GM12875 (cell line): ENCODE data around the gene RRM1.
"Not testable (repeated sequence)": the region's sequence is repeated elsewhere in the genome, so short reads cannot be mapped to it uniquely, and the experiment has no call there.

Source experiments
- H3K4me3 ChIP-seq: one replicate; pipeline ENCODE4 v1.5.1; 2011; ENCODE audit warnings: low read depth, low read length, control low read depth
- CTCF ChIP-seq: IDR thresholded peaks from 2 replicates; pipeline ENCODE4 v1.5.1; 2011; ENCODE audit warnings: low read depth, mild to moderate bottlenecking, control low read depth, inconsistent platforms, low read length, moderate library complexity, borderline replicate concordance; ENCODE audit not compliant: insufficient read depth

The RRM1 gene

GRCh38 chr11:4094348-4095291 is at the start of gene RRM1:
TSS of gene RRM1 (plus strand) at chr11:4094799. CDS start at chr11:4095013, 214 bp downstream.
- TF ChIP-seq CTCF = no peak
- peak within 1 kb of the TSS; percentile 96 for H3K4me3 ChIP-seq

GRCh38 chr11:4044976-4045646 is 49.5 kb upstream of the RRM1 start:
- no peak overlapping the region for H3K4me3 ChIP-seq
- no peak for TF ChIP-seq CTCF

- TF ChIP-seq CTCF = no peak
Measured at GRCh38 chr11:4048340-4048739, 46.3 kb upstream of the RRM1 start.

GRCh38 chr11:4049006-4049405 is 45.6 kb upstream of the RRM1 start:
- H3K4me3 ChIP-seq = no peak overlapping the region
- TF ChIP-seq CTCF = no peak

More at GRCh38 chr11:4048340-4048739, 46.3 kb upstream of the RRM1 start:
- H3K4me3 ChIP-seq = no peak overlapping the region

- H3K4me3 ChIP-seq = no peak overlapping the region
- TF ChIP-seq CTCF = no peak
Measured at GRCh38 chr11:4050138-4050537, 44.5 kb upstream of the RRM1 start.

- not testable (repeated sequence) for H3K4me3 ChIP-seq
Measured at GRCh38 chr11:4053200-4053599, 41.4 kb upstream of the RRM1 start.

- no peak for TF ChIP-seq CTCF
- H3K4me3 ChIP-seq = no peak overlapping the region
Measured at GRCh38 chr11:4054643-4055042, 40.0 kb upstream of the RRM1 start.
